HEK293 (cell line): Measurements from ENCODE around the gene KSR1.

ENCODE experiments used
- CTCF ChIA-PET: fragments of 350-600 bp; formaldehyde crosslinking; extraction: SDS; loops from one replicate; lab custom pipeline; 2021; ENCODE audit warnings: antibody characterized with exemption; lab: Yijun Ruan, JAX
- POLR2A ChIA-PET: fragments of 300-600 bp; formaldehyde crosslinking; extraction: SDS; loops from one replicate; lab custom pipeline; 2020; ENCODE audit warnings: antibody characterized with exemption, inconsistent platforms; lab: Yijun Ruan, JAX
- H3K27ac ChIP-seq: fragments of 200-500 bp; sonication (Bioruptor generic); 2 replicates; pipeline ENCODE4 v1.5.1; 2014; ENCODE audit warnings: low read depth, low read length, control low read depth, inconsistent platforms; ENCODE audit errors: extremely low read depth
- H3K36me3 ChIP-seq, 2 experiments: fragments of 200-500 bp in 1 of 2; sonication (Bioruptor generic) in 1 of 2; 1 replicate in 1 of 2; 2 replicates in 1 of 2; pipeline ENCODE4 v1.5.1; 2014 to 2017; ENCODE audit warnings: inconsistent platforms in 2 of 2, low read length in 2 of 2; ENCODE audit not compliant: control insufficient read depth in 2 of 2, insufficient read depth in 1 of 2
- H3K4me1 ChIP-seq: fragments of 200-500 bp; sonication (Bioruptor generic); 2 replicates; pipeline ENCODE4 v1.5.1; 2014; ENCODE audit warnings: mild to moderate bottlenecking, low read length, inconsistent platforms; ENCODE audit not compliant: control insufficient read depth, insufficient read depth
- H3K4me3 ChIP-seq: 2 replicates; pipeline ENCODE4 v1.5.1; 2011; ENCODE audit warnings: low read depth, mild to moderate bottlenecking, control low read depth, low read length, moderate library complexity
- H3K9me3 ChIP-seq: fragments of 200-500 bp; sonication (Bioruptor generic); 2 replicates; pipeline ENCODE4 v1.5.1; 2014; ENCODE audit warnings: low read depth, low read length, inconsistent platforms; ENCODE audit not compliant: control insufficient read depth, insufficient read depth
- KLF1 ChIP-seq: fragments of 450-650 bp; formaldehyde crosslinking; IDR thresholded peaks from 2 replicates; pipeline ENCODE4 v1.5.1; 2016; ENCODE audit warnings: missing biosample characterization, missing genetic modification characterization
- OSR2 ChIP-seq: fragments of 450-650 bp; formaldehyde crosslinking; IDR thresholded peaks from 2 replicates; pipeline ENCODE4 v1.5.1; 2016; ENCODE audit warnings: missing biosample characterization, missing genetic modification characterization
- WT1 ChIP-seq: fragments of 450-650 bp; formaldehyde crosslinking; IDR thresholded peaks from 2 replicates; pipeline ENCODE4 v1.5.1; 2016; ENCODE audit warnings: missing biosample characterization, missing genetic modification characterization
- ZFHX2 ChIP-seq: fragments of 450-650 bp; formaldehyde crosslinking; conservative IDR thresholded peaks from 2 replicates; pipeline ENCODE4 v1.5.1; 2016; ENCODE audit warnings: missing biosample characterization, missing genetic modification characterization
- ZFP69B ChIP-seq: fragments of 450-650 bp; formaldehyde crosslinking; IDR thresholded peaks from 2 replicates; pipeline ENCODE4 v1.5.1; 2016; ENCODE audit warnings: missing biosample characterization, missing genetic modification characterization
- ZNF10 ChIP-seq: fragments of 450-650 bp; formaldehyde crosslinking; IDR thresholded peaks from 2 replicates; pipeline ENCODE4 v1.5.1; 2017; ENCODE audit warnings: missing biosample characterization, missing genetic modification characterization
- ZNF2 ChIP-seq: fragments of 450-650 bp; formaldehyde crosslinking; IDR thresholded peaks from 2 replicates; pipeline ENCODE4 v1.5.1; 2016; ENCODE audit warnings: missing biosample characterization, missing genetic modification characterization
- ZNF324 ChIP-seq: fragments of 450-650 bp; formaldehyde crosslinking; IDR thresholded peaks from 2 replicates; pipeline ENCODE4 v1.5.1; 2016; ENCODE audit warnings: missing biosample characterization, missing genetic modification characterization
- ZNF341 ChIP-seq: fragments of 450-650 bp; formaldehyde crosslinking; IDR thresholded peaks from 2 replicates; pipeline ENCODE4; 2016; ENCODE audit warnings: low read depth, missing biosample characterization, missing genetic modification characterization
- ZNF394 ChIP-seq: fragments of 450-650 bp; formaldehyde crosslinking; IDR thresholded peaks from 2 replicates; pipeline ENCODE4 v1.5.1; 2016; ENCODE audit warnings: missing biosample characterization, missing genetic modification characterization, mild to moderate bottlenecking, moderate library complexity, borderline replicate concordance
- ZNF48 ChIP-seq: fragments of 450-650 bp; formaldehyde crosslinking; IDR thresholded peaks from 2 replicates; pipeline ENCODE4 v1.5.1; 2016; ENCODE audit warnings: missing biosample characterization, missing genetic modification characterization
- ZNF600 ChIP-seq: fragments of 450-650 bp; formaldehyde crosslinking; IDR thresholded peaks from 2 replicates; pipeline ENCODE4 v1.5.1; 2016; ENCODE audit warnings: missing biosample characterization, missing genetic modification characterization
- ZNF629 ChIP-seq: fragments of 450-650 bp; formaldehyde crosslinking; IDR thresholded peaks from 2 replicates; pipeline ENCODE4 v1.5.1; 2017; ENCODE audit warnings: missing biosample characterization, missing genetic modification characterization
- TF ChIP-seq, protein P1 (sequence below): fragments of 450-650 bp; formaldehyde crosslinking; IDR thresholded peaks from 2 replicates; pipeline ENCODE4 v1.5.1; 2016; ENCODE audit warnings: missing biosample characterization, missing genetic modification characterization
- TF ChIP-seq, protein P2 (sequence below): fragments of 450-650 bp; formaldehyde crosslinking; IDR thresholded peaks from 2 replicates; pipeline ENCODE4 v1.5.1; 2016; ENCODE audit warnings: missing biosample characterization, missing genetic modification characterization
- TF ChIP-seq, protein P3 (sequence below): fragments of 450-650 bp; formaldehyde crosslinking; IDR thresholded peaks from 2 replicates; pipeline ENCODE4 v1.5.1; 2016; ENCODE audit warnings: missing biosample characterization, missing genetic modification characterization
- TF ChIP-seq, protein P4 (sequence below): fragments of 450-650 bp; formaldehyde crosslinking; IDR thresholded peaks from 2 replicates; pipeline ENCODE4 v1.5.1; 2016; ENCODE audit warnings: missing biosample characterization, missing genetic modification characterization
- TF ChIP-seq, protein P5 (sequence below): fragments of 450-650 bp; formaldehyde crosslinking; IDR thresholded peaks from 2 replicates; pipeline ENCODE4 v1.5.1; 2017; ENCODE audit warnings: missing biosample characterization, missing genetic modification characterization
- TF ChIP-seq, protein P6 (sequence below): fragments of 450-650 bp; formaldehyde crosslinking; IDR thresholded peaks from 2 replicates; pipeline ENCODE4 v1.5.1; 2016; ENCODE audit warnings: missing biosample characterization, missing genetic modification characterization
- TF ChIP-seq, protein P7 (sequence below): fragments of 450-650 bp; formaldehyde crosslinking; IDR thresholded peaks from 2 replicates; pipeline ENCODE4 v1.5.1; 2016; ENCODE audit warnings: missing biosample characterization, missing genetic modification characterization

Gene KSR1

DNA sequence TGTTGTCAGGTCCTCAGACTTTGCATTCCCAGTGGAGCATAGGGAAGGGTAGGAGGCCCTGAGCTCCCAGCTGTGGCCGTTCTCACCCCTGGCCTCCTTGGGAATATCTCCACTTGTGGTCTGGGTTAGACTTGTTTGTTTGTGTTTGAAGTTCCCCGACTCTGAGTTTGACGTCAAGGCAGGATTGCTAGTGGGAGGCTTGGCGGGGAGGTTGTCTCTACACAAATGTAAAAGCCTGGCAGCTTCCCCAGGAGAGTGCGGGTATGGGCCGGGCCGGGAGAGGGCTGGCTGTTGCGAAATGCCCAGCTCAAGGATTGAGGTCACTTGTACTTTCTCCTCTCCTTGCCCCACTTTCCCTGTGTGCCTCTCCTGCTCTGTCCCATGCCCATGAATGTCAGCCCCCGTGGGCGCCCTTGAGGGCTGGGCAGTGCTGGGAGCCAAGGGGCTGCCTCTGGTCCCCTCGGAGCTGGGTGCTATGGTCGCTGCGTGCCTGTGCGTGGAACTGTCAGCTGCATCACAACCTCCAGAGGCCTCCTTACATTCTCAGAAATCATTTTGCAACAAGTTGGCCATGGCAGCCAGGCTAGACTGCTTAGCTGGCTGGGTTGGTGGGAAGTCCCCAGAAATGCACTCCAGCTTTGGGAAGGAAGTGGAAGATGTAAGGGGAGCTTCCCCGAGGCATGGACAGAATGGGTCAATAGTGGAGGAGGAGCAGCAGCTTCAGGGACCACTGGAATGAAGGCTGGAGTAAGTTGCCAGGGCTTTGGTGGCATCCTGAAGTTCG is 84.3 kb downstream of the KSR1 start (continued):
- TF ChIP-seq, protein P1, sequence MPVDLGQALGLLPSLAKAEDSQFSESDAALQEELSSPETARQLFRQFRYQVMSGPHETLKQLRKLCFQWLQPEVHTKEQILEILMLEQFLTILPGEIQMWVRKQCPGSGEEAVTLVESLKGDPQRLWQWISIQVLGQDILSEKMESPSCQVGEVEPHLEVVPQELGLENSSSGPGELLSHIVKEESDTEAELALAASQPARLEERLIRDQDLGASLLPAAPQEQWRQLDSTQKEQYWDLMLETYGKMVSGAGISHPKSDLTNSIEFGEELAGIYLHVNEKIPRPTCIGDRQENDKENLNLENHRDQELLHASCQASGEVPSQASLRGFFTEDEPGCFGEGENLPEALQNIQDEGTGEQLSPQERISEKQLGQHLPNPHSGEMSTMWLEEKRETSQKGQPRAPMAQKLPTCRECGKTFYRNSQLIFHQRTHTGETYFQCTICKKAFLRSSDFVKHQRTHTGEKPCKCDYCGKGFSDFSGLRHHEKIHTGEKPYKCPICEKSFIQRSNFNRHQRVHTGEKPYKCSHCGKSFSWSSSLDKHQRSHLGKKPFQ, result 0 out of 2 replicates have a peak, but pooled peaks have one; percentile 22
- TF ChIP-seq ZNF324 (tag by site-specific recombination) (peak; percentile 15; the same call in 1 of the 2 replicates), ZNF341 (tag by site-specific recombination) (peak; percentile 92), ZNF48 (tag by site-specific recombination) (no peak), ZFHX2 (0 out of 2 replicates have a peak, but pooled peaks have one; percentile 21), ZNF394 (tag by site-specific recombination) (peak; percentile 39; the same call in 1 of the 2 replicates), OSR2 (tag by site-specific recombination) (peak; percentile 56), ZNF629 (peak; percentile 93), ZNF600 (peak; percentile 19; the same call in 1 of the 2 replicates), ZFP69B (tag by site-specific recombination) (0 out of 2 replicates have a peak, but pooled peaks have one; percentile 39), WT1 (tag by site-specific recombination) (peak; percentile 79)
- TF ChIP-seq, protein P2, sequence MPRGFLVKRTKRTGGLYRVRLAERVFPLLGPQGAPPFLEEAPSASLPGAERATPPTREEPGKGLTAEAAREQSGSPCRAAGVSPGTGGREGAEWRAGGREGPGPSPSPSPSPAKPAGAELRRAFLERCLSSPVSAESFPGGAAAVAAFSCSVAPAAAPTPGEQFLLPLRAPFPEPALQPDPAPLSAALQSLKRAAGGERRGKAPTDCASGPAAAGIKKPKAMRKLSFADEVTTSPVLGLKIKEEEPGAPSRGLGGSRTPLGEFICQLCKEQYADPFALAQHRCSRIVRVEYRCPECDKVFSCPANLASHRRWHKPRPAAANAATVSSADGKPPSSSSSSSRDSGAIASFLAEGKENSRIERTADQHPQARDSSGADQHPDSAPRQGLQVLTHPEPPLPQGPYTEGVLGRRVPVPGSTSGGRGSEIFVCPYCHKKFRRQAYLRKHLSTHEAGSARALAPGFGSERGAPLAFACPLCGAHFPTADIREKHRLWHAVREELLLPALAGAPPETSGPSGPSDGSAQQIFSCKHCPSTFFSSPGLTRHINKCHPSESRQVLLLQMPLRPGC, result peak; percentile 96
- TF ChIP-seq, protein P3, sequence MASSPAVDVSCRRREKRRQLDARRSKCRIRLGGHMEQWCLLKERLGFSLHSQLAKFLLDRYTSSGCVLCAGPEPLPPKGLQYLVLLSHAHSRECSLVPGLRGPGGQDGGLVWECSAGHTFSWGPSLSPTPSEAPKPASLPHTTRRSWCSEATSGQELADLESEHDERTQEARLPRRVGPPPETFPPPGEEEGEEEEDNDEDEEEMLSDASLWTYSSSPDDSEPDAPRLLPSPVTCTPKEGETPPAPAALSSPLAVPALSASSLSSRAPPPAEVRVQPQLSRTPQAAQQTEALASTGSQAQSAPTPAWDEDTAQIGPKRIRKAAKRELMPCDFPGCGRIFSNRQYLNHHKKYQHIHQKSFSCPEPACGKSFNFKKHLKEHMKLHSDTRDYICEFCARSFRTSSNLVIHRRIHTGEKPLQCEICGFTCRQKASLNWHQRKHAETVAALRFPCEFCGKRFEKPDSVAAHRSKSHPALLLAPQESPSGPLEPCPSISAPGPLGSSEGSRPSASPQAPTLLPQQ (tag by site-specific recombination), result 0 out of 2 replicates have a peak, but pooled peaks have one; percentile 24
- TF ChIP-seq, protein P4, sequence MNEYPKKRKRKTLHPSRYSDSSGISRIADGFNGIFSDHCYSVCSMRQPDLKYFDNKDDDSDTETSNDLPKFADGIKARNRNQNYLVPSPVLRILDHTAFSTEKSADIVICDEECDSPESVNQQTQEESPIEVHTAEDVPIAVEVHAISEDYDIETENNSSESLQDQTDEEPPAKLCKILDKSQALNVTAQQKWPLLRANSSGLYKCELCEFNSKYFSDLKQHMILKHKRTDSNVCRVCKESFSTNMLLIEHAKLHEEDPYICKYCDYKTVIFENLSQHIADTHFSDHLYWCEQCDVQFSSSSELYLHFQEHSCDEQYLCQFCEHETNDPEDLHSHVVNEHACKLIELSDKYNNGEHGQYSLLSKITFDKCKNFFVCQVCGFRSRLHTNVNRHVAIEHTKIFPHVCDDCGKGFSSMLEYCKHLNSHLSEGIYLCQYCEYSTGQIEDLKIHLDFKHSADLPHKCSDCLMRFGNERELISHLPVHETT, result no peak
- TF ChIP-seq, protein P5, sequence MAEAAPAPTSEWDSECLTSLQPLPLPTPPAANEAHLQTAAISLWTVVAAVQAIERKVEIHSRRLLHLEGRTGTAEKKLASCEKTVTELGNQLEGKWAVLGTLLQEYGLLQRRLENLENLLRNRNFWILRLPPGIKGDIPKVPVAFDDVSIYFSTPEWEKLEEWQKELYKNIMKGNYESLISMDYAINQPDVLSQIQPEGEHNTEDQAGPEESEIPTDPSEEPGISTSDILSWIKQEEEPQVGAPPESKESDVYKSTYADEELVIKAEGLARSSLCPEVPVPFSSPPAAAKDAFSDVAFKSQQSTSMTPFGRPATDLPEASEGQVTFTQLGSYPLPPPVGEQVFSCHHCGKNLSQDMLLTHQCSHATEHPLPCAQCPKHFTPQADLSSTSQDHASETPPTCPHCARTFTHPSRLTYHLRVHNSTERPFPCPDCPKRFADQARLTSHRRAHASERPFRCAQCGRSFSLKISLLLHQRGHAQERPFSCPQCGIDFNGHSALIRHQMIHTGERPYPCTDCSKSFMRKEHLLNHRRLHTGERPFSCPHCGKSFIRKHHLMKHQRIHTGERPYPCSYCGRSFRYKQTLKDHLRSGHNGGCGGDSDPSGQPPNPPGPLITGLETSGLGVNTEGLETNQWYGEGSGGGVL, result peak; percentile 58; the same call in 1 of the 2 replicates

DNA sequence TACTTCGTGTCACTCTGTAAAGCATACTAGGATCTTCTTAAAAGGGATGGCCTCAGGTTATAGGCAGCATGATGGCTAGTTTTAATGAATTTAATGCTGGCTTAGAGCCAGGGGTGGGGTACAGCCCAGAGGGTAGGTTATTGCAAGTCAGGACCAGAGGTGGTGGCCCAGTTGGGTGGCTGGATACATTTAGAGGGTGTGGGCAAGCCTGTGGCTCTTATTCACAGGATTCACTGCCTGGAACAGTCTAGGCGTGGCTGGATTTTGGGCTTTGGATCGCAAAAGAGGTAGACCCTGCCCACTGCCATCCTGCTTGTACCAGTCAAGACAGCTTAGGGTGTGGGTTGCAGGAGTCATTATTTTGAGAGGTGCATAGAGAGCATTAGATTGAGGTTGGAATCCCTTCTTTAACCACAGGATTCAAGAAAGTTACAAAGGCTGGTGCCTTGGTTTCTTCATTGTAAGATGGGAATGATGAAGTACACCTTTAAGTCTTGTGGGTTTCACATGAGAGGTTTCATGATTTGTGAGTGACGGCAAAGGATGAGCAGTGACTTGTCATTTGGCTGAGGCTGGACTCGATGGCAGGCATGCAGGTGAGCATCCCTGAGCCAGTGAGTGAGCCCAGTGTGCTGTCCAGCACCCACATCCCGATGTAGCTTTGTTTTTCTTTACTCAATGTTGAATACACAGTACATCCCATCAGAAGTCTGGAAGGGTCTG is 85.2 kb downstream of the KSR1 start:
- Histone ChIP-seq H3K9me3 (no peaks in the 10 kb centered on the region), H3K27ac (no peak overlapping the region; the same call in 1 of the 2 replicates), H3K36me3 (no peaks in the 10 kb centered on the region), H3K4me3 (no peak overlapping the region), H3K4me1 (peaks cover 38% of the 10 kb centered on the region)
- ChIA-PET CTCF (interaction anchor here (0.6 kb wide), 1 partner anchor 187 kb away, joined by 3 read pairs; no protein-coding TSS in a partner anchor), POLR2A (no interaction called here)
- TF ChIP-seq, protein P6, sequence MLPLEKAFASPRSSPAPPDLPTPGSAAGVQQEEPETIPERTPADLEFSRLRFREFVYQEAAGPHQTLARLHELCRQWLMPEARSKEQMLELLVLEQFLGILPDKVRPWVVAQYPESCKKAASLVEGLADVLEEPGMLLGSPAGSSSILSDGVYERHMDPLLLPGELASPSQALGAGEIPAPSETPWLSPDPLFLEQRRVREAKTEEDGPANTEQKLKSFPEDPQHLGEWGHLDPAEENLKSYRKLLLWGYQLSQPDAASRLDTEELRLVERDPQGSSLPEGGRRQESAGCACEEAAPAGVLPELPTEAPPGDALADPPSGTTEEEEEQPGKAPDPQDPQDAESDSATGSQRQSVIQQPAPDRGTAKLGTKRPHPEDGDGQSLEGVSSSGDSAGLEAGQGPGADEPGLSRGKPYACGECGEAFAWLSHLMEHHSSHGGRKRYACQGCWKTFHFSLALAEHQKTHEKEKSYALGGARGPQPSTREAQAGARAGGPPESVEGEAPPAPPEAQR (tag by site-specific recombination), result no peak
- TF ChIP-seq KLF1 (tag by site-specific recombination) (peak; percentile 89), ZNF10 (tag by site-specific recombination) (no peak), ZNF2 (no peak)
- TF ChIP-seq, protein P7, sequence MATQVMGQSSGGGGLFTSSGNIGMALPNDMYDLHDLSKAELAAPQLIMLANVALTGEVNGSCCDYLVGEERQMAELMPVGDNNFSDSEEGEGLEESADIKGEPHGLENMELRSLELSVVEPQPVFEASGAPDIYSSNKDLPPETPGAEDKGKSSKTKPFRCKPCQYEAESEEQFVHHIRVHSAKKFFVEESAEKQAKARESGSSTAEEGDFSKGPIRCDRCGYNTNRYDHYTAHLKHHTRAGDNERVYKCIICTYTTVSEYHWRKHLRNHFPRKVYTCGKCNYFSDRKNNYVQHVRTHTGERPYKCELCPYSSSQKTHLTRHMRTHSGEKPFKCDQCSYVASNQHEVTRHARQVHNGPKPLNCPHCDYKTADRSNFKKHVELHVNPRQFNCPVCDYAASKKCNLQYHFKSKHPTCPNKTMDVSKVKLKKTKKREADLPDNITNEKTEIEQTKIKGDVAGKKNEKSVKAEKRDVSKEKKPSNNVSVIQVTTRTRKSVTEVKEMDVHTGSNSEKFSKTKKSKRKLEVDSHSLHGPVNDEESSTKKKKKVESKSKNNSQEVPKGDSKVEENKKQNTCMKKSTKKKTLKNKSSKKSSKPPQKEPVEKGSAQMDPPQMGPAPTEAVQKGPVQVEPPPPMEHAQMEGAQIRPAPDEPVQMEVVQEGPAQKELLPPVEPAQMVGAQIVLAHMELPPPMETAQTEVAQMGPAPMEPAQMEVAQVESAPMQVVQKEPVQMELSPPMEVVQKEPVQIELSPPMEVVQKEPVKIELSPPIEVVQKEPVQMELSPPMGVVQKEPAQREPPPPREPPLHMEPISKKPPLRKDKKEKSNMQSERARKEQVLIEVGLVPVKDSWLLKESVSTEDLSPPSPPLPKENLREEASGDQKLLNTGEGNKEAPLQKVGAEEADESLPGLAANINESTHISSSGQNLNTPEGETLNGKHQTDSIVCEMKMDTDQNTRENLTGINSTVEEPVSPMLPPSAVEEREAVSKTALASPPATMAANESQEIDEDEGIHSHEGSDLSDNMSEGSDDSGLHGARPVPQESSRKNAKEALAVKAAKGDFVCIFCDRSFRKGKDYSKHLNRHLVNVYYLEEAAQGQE (tag by site-specific recombination), result peak; percentile 78
